Endothelial cell of umbilical vein (primary cell): ENCODE results near the gene AQP7. TPM values are rescaled to one million over a fixed set of nuclear protein-coding genes. Genes with fewer than 3 reads are reported as not detected.

Source experiments
- BruUV-seq: library from RNA; stranded (reverse); fragments of 400-500 nt; replicated peaks from 2 replicates; lab custom pipeline; 2021; lab: Mats Ljungman, UMichigan
- CTCF ChIA-PET: fragments of 300-600, 350-600 bp; sonication (Branson Sonifier 250); formaldehyde crosslinking; loops from one replicate; lab custom pipeline; 2021; ENCODE audit warnings: antibody characterized with exemption, inconsistent platforms; lab: Charles Lee
- POLR2A ChIA-PET: fragments of 300-600, 350-600 bp; sonication (Branson Sonifier 250); formaldehyde crosslinking; loops from one replicate; lab custom pipeline; 2021; ENCODE audit warnings: antibody characterized with exemption, inconsistent platforms; lab: Charles Lee
- DNase-seq: peaks from one replicate; pipeline ENCODE4 v3.0.0-alpha.2; 2011; ENCODE audit warnings: low read depth, low spot score
- FAIRE-seq: peaks from 2 replicates; lab custom pipeline; 2011; peaks lifted over from hg19 to GRCh38; lab: Jason Lieb, UNC
- H2AFZ ChIP-seq: 2 replicates; pipeline ENCODE4 v1.6.0; 2012; ENCODE audit warnings: low read depth, low read length, control low read depth, inconsistent platforms
- H3K27ac ChIP-seq: 2 replicates; pipeline ENCODE4 v1.5.1; 2011; ENCODE audit warnings: low read depth, mild to moderate bottlenecking, control low read depth, low read length, moderate library complexity; ENCODE audit not compliant: insufficient read depth
- H3K27me3 ChIP-seq, 2 experiments: 2 replicates each; pipeline versions ENCODE4 v1.6.0 to v1.6.1; 2011; ENCODE audit warnings: low read length in 2 of 2, mixed read lengths in 1 of 2; ENCODE audit not compliant: control insufficient read depth in 2 of 2, insufficient read depth in 2 of 2
- H3K36me3 ChIP-seq, 2 experiments: 2 replicates in 1 of 2; 3 replicates in 1 of 2; pipeline ENCODE4 v1.5.1; 2011; ENCODE audit warnings: low read length in 2 of 2, mild to moderate bottlenecking in 1 of 2, moderate library complexity in 1 of 2; ENCODE audit not compliant: control insufficient read depth in 2 of 2, insufficient read depth in 2 of 2; ENCODE audit errors: extremely low read depth in 1 of 2
- H3K4me1 ChIP-seq: 3 replicates; pipeline ENCODE4 v1.5.1; 2011; ENCODE audit warnings: mild to moderate bottlenecking, low read length; ENCODE audit not compliant: control insufficient read depth, insufficient read depth; ENCODE audit errors: extremely low read depth
- H3K4me2 ChIP-seq: 2 replicates; pipeline ENCODE4 v1.6.1; 2011; ENCODE audit warnings: low read length, control low read depth, mixed read lengths; ENCODE audit not compliant: insufficient read depth
- H3K4me3 ChIP-seq, 3 experiments: fragments of 200-600 bp in 1 of 3; sonication (generic), shearing (Covaris generic) in 1 of 3; replicated peaks in 1 of 3; 2 replicates each; pipeline ENCODE4 v1.5.1; 2011 to 2016; ENCODE audit warnings: control low read depth in 3 of 3, low read length in 3 of 3, mild to moderate bottlenecking in 2 of 3, inconsistent platforms in 1 of 3, low read depth in 1 of 3, moderate library complexity in 1 of 3; ENCODE audit not compliant: insufficient read depth in 1 of 3
- H3K79me2 ChIP-seq: 2 replicates; pipeline ENCODE4 v1.6.0; 2012; ENCODE audit warnings: low read length, inconsistent platforms; ENCODE audit not compliant: control insufficient read depth, insufficient read depth
- H3K9ac ChIP-seq: replicated peaks from 2 replicates; pipeline ENCODE3; 2011; ENCODE audit warnings: low read length, control low read depth; ENCODE audit not compliant: insufficient read depth; ENCODE audit errors: extremely low read depth
- H3K9me1 ChIP-seq: replicated peaks from 3 replicates; pipeline ENCODE4 v1.6.0; 2011; ENCODE audit warnings: mild to moderate bottlenecking, low read length; ENCODE audit not compliant: control insufficient read depth, insufficient read depth; ENCODE audit errors: extremely low read depth
- H3K9me3 ChIP-seq: replicated peaks from 2 replicates; pipeline ENCODE4 v1.5.1; 2012; ENCODE audit warnings: low read length, inconsistent platforms; ENCODE audit not compliant: control insufficient read depth, insufficient read depth
- H4K20me1 ChIP-seq: replicated peaks from 2 replicates; pipeline ENCODE3; 2011; ENCODE audit warnings: mild to moderate bottlenecking, low read length; ENCODE audit not compliant: control insufficient read depth, insufficient read depth; ENCODE audit errors: extremely low read depth
- EZH2 ChIP-seq: IDR thresholded peaks from 2 replicates; pipeline ENCODE4 v1.6.1; 2012; ENCODE audit warnings: borderline replicate concordance, low read depth, mild to moderate bottlenecking, moderate library complexity, low read length, inconsistent platforms; ENCODE audit not compliant: severe bottlenecking
- FOS ChIP-seq: IDR thresholded peaks from 2 replicates; pipeline ENCODE4 v1.6.1; 2011; ENCODE audit warnings: mild to moderate bottlenecking, low read length, moderate library complexity, borderline replicate concordance; ENCODE audit not compliant: insufficient read depth
- GATA2 ChIP-seq: IDR thresholded peaks from 2 replicates; pipeline ENCODE4 v1.7.0; 2011; ENCODE audit warnings: low read depth, mild to moderate bottlenecking, moderate library complexity, mixed read lengths, low read length; ENCODE audit not compliant: insufficient read length, insufficient read depth
- JUN ChIP-seq: IDR thresholded peaks from 2 replicates; pipeline ENCODE4 v1.6.1; 2011; ENCODE audit warnings: borderline replicate concordance, low read depth; ENCODE audit not compliant: insufficient read length, insufficient read depth
- MAX ChIP-seq: IDR thresholded peaks from 2 replicates; pipeline ENCODE4 v1.6.1; 2011; ENCODE audit not compliant: insufficient read depth, insufficient read length
- MYC ChIP-seq: IDR thresholded peaks from one replicate; pipeline ENCODE4 v1.6.1; 2011; ENCODE audit warnings: mild to moderate bottlenecking, low read depth, low read length
- POLR2A ChIP-seq: IDR thresholded peaks from 2 replicates; pipeline ENCODE4 v1.6.1; 2012; ENCODE audit warnings: low read depth, mild to moderate bottlenecking, control low read depth, low read length
- POLR2AphosphoS5 ChIP-seq: IDR thresholded peaks from 2 replicates; pipeline ENCODE4 v1.6.1; 2012; ENCODE audit warnings: low read depth, mild to moderate bottlenecking, control low read depth, low read length, moderate library complexity; ENCODE audit not compliant: insufficient read depth
- dilution Hi-C: fragments of 300-500 bp; cut with MboI; formaldehyde crosslinking; loops from one replicate; pipeline ENCODE4 v1.15.0; 2019; ENCODE audit warnings: low sequenced_read_pairs; ENCODE audit not compliant: extremely low pct_ligation_motif_present
- intact Hi-C: fragments of 100-400 bp; cut with micrococcal nuclease; formaldehyde crosslinking; loops from one replicate; pipeline ENCODE4 v1.10.0; 2022
- polyA plus RNA-seq, 4 experiments: library from polyadenylated mRNA; depleted of rRNA in 3 of 4; stranded (reverse) in 3 of 4; unstranded in 1 of 4; fragments of >200 nt; gene quantifications; 2 replicates each; pipeline versions ENCODE4 v1.2.1 to v1.2.3, GENCODE V29; 2011 to 2012; ENCODE audit warnings: missing spikeins in 1 of 4
- total RNA-seq: library from RNA; stranded (reverse); gene quantifications from 2 replicates; pipeline ENCODE4 v1.2.3, GENCODE V29; 2021
- TF ChIP-seq, protein P1 (sequence below), 2 donors: IDR thresholded peaks; 1 replicate in 1 of 2; 2 replicates in 1 of 2; pipeline ENCODE4 v1.5.1; 2011; ENCODE audit warnings: low read length in 2 of 2, mild to moderate bottlenecking in 2 of 2, moderate library complexity in 2 of 2, control low read depth in 1 of 2, inconsistent platforms in 1 of 2, low read depth in 1 of 2; ENCODE audit not compliant: insufficient read depth in 1 of 2; ENCODE audit errors: extremely low read depth in 1 of 2

The AQP7 gene
- total and polyA plus RNA-seq, 2 donors (not counting 3 experiments of a cell fraction or from before 2014, with no cell fraction given): 3.7 TPM; not detected in 1

DNA sequence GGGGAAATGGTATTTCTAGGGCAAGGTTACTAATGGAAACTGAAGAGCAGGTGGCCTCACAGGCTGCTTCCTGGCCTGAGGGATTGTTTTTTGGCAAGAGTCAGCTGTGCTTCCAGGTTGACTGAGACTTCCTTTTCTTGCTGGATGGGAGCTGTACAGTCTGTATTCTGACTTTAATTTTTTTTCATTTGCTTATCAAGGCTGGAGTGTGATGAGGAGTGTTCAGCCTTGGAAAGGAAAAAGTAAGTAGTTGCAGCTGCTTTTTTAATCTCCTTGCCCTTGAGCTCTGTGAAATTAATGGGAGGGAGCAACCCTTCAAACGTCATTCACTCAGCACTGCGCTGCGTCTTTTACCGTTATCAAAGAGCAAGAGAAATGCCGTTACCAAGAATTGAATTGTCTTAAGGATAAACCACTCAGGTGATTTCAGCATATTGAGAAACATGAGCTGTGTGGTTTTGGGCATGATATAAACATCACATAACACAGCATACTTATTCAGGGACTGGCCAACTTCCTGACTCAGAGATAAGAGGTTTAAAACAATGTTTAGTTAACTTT, 47.6 kb downstream of the AQP7 start:
- H3K9me3 ChIP-seq: no peaks in the 10 kb centered on the region
- H3K4me1 ChIP-seq: peaks cover 11% of the 10 kb centered on the region
- no peak for TF ChIP-seq EZH2
- no peak for TF ChIP-seq JUN
- TF ChIP-seq, protein P1, sequence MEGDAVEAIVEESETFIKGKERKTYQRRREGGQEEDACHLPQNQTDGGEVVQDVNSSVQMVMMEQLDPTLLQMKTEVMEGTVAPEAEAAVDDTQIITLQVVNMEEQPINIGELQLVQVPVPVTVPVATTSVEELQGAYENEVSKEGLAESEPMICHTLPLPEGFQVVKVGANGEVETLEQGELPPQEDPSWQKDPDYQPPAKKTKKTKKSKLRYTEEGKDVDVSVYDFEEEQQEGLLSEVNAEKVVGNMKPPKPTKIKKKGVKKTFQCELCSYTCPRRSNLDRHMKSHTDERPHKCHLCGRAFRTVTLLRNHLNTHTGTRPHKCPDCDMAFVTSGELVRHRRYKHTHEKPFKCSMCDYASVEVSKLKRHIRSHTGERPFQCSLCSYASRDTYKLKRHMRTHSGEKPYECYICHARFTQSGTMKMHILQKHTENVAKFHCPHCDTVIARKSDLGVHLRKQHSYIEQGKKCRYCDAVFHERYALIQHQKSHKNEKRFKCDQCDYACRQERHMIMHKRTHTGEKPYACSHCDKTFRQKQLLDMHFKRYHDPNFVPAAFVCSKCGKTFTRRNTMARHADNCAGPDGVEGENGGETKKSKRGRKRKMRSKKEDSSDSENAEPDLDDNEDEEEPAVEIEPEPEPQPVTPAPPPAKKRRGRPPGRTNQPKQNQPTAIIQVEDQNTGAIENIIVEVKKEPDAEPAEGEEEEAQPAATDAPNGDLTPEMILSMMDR (IDR thresholded peaks at IDR 0.05; ENCODE audit: extremely low read depth in 1 of 2, insufficient read depth in 1 of 2, low read depth in 1 of 2, low read length in 2 of 2): no peak
- no peak for TF ChIP-seq FOS
- no peak for TF ChIP-seq GATA2
- TF ChIP-seq MYC: no peak
- no peak for TF ChIP-seq POLR2AphosphoS5
- no peak for TF ChIP-seq POLR2A
- no peak for TF ChIP-seq MAX
- H3K27ac ChIP-seq: peak overlapping the region; percentile 7
- no peak overlapping the region for H3K4me3 ChIP-seq
- H4K20me1 ChIP-seq: no peaks in the 10 kb centered on the region
- dilution Hi-C loops: no loop called here
- DNase-seq (peak; percentile 69), FAIRE-seq (peak; percentile 86)
- peak overlapping the region; percentile 31 for H2AFZ ChIP-seq
- POLR2A ChIA-PET: no interaction called here
- CTCF ChIA-PET: interaction anchor here (0.8 to 3.3 kb wide), 6 partner anchors 20 to 112 kb away, joined by 4 to 17 read pairs (median 6); partner anchors contain the start of gene NFX1
- intact Hi-C loops: loop anchor here (5.0 kb wide), 1 partner anchor 67 kb away; no protein-coding TSS in a partner anchor
- no peaks in the 10 kb centered on the region for H3K79me2 ChIP-seq
- H3K4me2 ChIP-seq: peak overlapping the region; percentile 24
- no peaks in the 10 kb centered on the region for H3K27me3 ChIP-seq
- BruUV-seq: no TSS peak
- H3K9me1 ChIP-seq: no peaks in the 10 kb centered on the region
- H3K9ac ChIP-seq: no peak overlapping the region
- H3K36me3 ChIP-seq: no peaks in the 10 kb centered on the region
